ENCODE data around the gene GNAO1.

GNAO1 gene

GRCh38 chr16:56197192-56197992 lies 6.1 kb downstream of the GNAO1 start:
- H3K4me3 ChIP-seq (ENCODE audit: low read depth, low read length) = no peak overlapping the region

GRCh38 chr16:56198006-56198754 lies 6.9 kb downstream of the GNAO1 start:
- DNase-seq (ENCODE audit: low read depth) = no peak
- no peak overlapping the region for H3K4me3 ChIP-seq (ENCODE audit: low read depth, low read length)

More at GRCh38 chr16:56197192-56197992, 6.1 kb downstream of the GNAO1 start:
- no peak for DNase-seq (ENCODE audit: low read depth)

DNA sequence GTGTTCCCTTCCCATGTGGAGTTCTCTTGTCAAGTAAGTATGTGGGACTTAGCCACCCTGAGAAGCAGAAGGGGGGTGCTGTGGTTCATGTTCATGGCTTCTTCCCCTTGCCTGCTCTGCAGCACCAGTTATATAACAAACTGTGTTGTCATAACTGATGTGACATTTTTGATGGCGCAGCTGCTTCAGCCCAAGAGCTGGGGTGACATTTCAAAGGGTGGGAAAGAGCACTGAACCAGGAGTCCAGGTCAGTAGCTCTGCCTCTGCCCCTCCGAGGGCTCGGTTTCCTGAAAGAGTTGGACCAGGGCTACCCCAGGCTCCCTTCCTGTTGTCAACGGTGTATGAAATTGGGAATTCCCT lies 7.4 kb downstream of the GNAO1 start:
- DNase-seq (ENCODE audit: low read depth) = no peak
- H3K4me3 ChIP-seq (ENCODE audit: low read depth, low read length) = no peak overlapping the region

GRCh38 chr16:56199164-56199563 lies 7.9 kb downstream of the GNAO1 start:
- no peak for DNase-seq (ENCODE audit: low read depth)
- H3K4me3 ChIP-seq (ENCODE audit: low read depth, low read length) = no peak overlapping the region

GRCh38 chr16:56201030-56201429 lies 9.7 kb downstream of the GNAO1 start:
- H3K4me3 ChIP-seq (ENCODE audit: low read depth, low read length) = no peak overlapping the region
- DNase-seq (ENCODE audit: low read depth) = no peak

DNA sequence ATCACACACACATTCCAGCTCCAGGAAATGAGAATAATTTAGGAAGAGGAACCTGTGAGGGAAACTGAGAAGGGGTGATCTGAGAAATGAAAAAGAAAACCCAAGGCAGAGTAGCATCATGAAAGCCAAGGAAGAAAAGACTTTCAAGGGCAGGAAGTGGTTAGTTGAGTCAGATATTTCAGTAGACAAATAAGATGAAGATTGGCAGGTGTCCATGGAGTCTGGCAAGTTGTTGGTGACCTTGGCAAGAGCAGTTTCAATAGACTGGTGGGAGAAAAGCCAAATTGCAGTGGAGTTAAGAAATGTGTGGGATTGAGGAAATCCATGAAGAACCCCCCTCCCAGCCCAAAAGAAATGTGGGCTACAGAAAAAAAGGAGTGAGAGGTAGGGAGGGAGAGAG lies 10.7 kb downstream of the GNAO1 start:
- H3K4me3 ChIP-seq (ENCODE audit: low read depth, low read length) = no peak overlapping the region
- no peak for DNase-seq (ENCODE audit: low read depth)

GRCh38 chr16:56203052-56203451 lies 11.8 kb downstream of the GNAO1 start:
- no peak for DNase-seq (ENCODE audit: low read depth)
- H3K4me3 ChIP-seq (ENCODE audit: low read depth, low read length) = no peak overlapping the region

DNA sequence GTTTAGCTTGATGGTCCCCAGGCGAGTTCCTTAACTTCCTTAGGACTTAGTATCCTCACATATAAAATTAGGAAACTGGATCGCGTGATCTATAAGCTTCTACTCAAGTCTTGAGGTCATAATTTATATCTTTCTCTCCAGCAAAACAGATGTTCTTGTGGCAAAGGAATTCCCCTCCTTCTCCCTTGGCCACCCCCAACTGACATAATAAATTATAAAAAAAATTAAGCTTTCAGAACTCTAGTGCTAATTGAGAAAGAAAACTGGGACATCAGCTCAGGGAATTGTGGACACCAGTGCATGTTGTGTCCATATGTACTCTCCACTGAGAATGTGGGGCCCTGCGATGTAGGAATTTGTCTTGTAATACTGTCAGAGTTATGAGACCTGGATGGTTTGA lies 13.5 kb downstream of the GNAO1 start:
- no peak for DNase-seq (ENCODE audit: low read depth)
- no peak overlapping the region for H3K4me3 ChIP-seq (ENCODE audit: low read depth, low read length)

- no peak for DNase-seq (ENCODE audit: low read depth)
- H3K4me3 ChIP-seq (ENCODE audit: low read depth, low read length) = no peak overlapping the region
Measured at GRCh38 chr16:56206951-56207350, 15.7 kb downstream of the GNAO1 start.

GRCh38 chr16:56207421-56207820 lies 16.1 kb downstream of the GNAO1 start:
- H3K4me3 ChIP-seq (ENCODE audit: low read depth, low read length) = no peak overlapping the region
- no peak for DNase-seq (ENCODE audit: low read depth)

GRCh38 chr16:56211435-56211981 lies 20.2 kb downstream of the GNAO1 start:
- no peak overlapping the region for H3K4me3 ChIP-seq (ENCODE audit: low read depth, low read length)
- no peak for DNase-seq (ENCODE audit: low read depth)

- no peak for DNase-seq (ENCODE audit: low read depth)
- H3K4me3 ChIP-seq (ENCODE audit: low read depth, low read length) = no peak overlapping the region
Measured at GRCh38 chr16:56212144-56212543, 20.9 kb downstream of the GNAO1 start.

DNA sequence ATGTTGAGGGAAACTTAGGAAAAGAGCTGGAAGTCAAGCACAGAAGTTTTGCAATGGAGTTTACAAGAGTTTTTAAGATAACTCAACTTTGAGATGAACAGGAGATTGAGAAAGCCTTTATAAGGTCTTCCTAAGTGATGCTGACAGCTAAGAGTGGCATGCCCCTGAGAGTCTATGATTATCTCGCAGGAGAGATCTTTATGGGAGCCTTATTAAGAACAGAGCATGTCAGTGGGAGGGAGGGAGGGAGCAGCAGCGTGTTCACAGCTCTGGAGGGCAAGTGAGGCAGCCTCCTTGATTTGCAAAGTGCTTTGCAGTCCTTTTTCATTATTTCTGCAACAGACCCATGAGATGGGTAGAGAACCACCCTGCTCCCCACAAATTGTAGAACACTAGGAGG lies 30.7 kb downstream of the GNAO1 start:
- H3K4me3 ChIP-seq (ENCODE audit: low read depth, low read length) = no peak overlapping the region
- no peak for DNase-seq (ENCODE audit: low read depth)

DNA sequence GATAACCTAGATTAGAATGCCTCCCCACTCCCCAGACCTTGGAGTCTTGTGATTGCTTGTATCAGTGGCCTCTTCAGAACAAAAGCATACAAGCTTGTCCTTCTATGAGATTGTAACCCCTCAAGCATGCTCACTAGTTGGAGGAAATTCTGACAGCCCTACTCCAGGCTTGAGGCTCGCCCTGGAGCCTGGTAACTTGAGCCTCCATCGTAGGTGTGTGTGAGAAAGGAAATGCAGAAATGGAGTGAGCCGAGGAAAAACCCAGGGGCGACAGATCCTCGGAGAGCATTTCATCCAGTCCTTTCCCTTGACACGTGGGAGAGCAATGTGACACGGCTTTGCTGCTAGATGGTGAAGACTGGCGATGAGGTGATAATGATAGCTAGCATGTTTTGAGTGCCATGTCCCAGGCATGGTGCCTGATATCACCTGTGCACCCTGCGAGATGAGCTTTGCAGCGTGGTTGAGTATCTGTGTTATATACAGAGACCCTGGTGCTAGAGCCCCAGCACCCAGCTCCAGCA lies 31.2 kb downstream of the GNAO1 start:
- DNase-seq (ENCODE audit: low read depth) = no peak
- no peak overlapping the region for H3K4me3 ChIP-seq (ENCODE audit: low read depth, low read length)

DNA sequence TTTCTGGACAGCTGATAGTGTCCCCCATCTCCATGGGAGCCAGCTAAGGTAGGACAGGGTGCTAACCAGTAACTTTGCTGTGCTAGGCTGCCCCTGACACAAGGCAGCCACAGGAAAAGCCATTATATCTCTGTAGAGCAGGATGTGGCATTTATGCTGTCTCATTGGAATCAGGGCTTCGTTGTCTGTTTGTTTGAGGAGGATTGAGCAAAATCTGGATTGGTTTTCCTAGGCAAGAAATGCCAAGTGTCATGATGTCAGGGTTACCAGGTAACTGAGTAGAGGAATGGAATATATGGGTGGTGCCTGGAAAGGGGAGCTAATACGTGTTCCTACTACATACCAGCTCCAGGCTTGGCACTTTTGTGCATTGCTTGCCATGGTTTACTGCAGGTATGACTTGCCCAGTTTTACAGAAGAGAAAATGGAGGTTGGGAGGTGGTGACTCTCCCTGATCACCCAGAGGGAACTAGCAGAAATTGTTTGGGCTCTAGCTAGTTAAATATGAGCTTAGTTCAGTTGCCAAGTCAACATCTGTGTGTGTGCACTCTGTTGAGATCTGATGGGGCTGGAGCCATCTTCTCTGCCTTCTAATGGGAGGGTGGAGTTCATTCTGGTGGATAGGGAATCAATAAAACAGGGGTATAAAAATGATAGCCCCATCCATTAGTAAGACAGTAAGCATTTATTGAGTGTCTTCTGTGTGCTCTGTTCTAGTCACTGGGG lies 33.9 kb downstream of the GNAO1 start:
- no peak overlapping the region for H3K4me3 ChIP-seq (ENCODE audit: low read depth, low read length)
- no peak for DNase-seq (ENCODE audit: low read depth)

DNA sequence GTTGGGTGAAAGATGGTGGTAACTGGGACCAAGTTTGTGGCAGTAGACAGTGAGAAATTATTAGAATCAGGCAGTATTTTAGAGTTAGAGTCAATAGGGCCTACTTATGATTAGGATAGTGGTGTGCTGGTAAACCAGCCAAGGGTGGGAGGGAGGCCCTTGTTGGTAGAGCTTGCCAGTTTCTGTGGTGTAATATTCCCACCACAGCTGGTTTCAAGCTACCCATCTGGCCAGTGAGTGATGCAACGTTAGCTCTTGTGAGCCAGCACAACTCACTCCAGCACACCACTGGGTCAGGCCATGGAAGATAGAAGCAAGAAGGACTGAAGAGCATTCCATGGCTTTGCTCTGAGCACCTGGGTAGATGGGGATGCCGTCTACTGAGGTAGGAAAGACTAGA lies 34.9 kb downstream of the GNAO1 start:
- no peak for DNase-seq (ENCODE audit: low read depth)
- H3K4me3 ChIP-seq (ENCODE audit: low read depth, low read length) = no peak overlapping the region

GRCh38 chr16:56226845-56227525 lies 35.7 kb downstream of the GNAO1 start:
- no peak overlapping the region for H3K4me3 ChIP-seq (ENCODE audit: low read depth, low read length)
- DNase-seq (ENCODE audit: low read depth) = no peak

- H3K4me3 ChIP-seq (ENCODE audit: low read depth, low read length) = no peak overlapping the region
- DNase-seq (ENCODE audit: low read depth) = no peak
Measured at GRCh38 chr16:56227936-56228335, 36.6 kb downstream of the GNAO1 start.

GRCh38 chr16:56228476-56228875 lies 37.2 kb downstream of the GNAO1 start:
- no peak overlapping the region for H3K4me3 ChIP-seq (ENCODE audit: low read depth, low read length)
- no peak for DNase-seq (ENCODE audit: low read depth)

Data from skeletal muscle cell (primary cell).